ENCODE results near the gene PRKCE.
"Not testable (repeated sequence)": the region's sequence is repeated elsewhere in the genome, so short reads cannot be mapped to it uniquely, and the experiment has no call there.

Gene PRKCE

GRCh38 chr2:45668509-45668908 is 17.0 kb downstream of the PRKCE start:
- DNase-seq (ENCODE audit: low read depth in 2 of 2) = no peak

GRCh38 chr2:45669032-45669486 is 17.6 kb downstream of the PRKCE start:
- DNase-seq (ENCODE audit: low read depth in 2 of 2) = no peak

GRCh38 chr2:45670646-45671045 is 19.2 kb downstream of the PRKCE start:
- no peak for DNase-seq (ENCODE audit: low read depth in 2 of 2)

- no peak for DNase-seq (ENCODE audit: low read depth in 2 of 2)
Measured at GRCh38 chr2:45672138-45672537, 20.7 kb downstream of the PRKCE start.

- no peak for DNase-seq (ENCODE audit: low read depth in 2 of 2)
Measured at GRCh38 chr2:45674035-45674816, 22.8 kb downstream of the PRKCE start.

GRCh38 chr2:45675263-45675812 is 23.9 kb downstream of the PRKCE start:
- no peak for DNase-seq (ENCODE audit: low read depth in 2 of 2)

- no peak for DNase-seq (ENCODE audit: low read depth in 2 of 2)
Measured at GRCh38 chr2:45676088-45676487, 24.6 kb downstream of the PRKCE start.

GRCh38 chr2:45678791-45679348 is 27.4 kb downstream of the PRKCE start:
- DNase-seq (ENCODE audit: low read depth in 2 of 2) = no peak

GRCh38 chr2:45680351-45680967 is 29.0 kb downstream of the PRKCE start:
- DNase-seq (ENCODE audit: low read depth in 2 of 2) = no peak

GRCh38 chr2:45681675-45682074 is 30.2 kb downstream of the PRKCE start:
- no peak for DNase-seq (ENCODE audit: low read depth in 2 of 2)

GRCh38 chr2:45683292-45683691 is 31.8 kb downstream of the PRKCE start:
- DNase-seq (ENCODE audit: low read depth in 2 of 2) = no peak

- no peak for DNase-seq (ENCODE audit: low read depth in 2 of 2)
Measured at GRCh38 chr2:45684756-45685155, 33.3 kb downstream of the PRKCE start.

- no peak for DNase-seq (ENCODE audit: low read depth in 2 of 2)
Measured at GRCh38 chr2:45685260-45685659, 33.8 kb downstream of the PRKCE start.

- DNase-seq (ENCODE audit: low read depth in 2 of 2) = no peak
Measured at GRCh38 chr2:45687964-45688363, 36.5 kb downstream of the PRKCE start.

- DNase-seq (ENCODE audit: low read depth in 2 of 2) = no peak
Measured at GRCh38 chr2:45688479-45689298, 37.2 kb downstream of the PRKCE start.

- DNase-seq (ENCODE audit: low read depth in 2 of 2) = no peak
Measured at GRCh38 chr2:45690231-45690630, 38.8 kb downstream of the PRKCE start.

- DNase-seq (ENCODE audit: low read depth in 2 of 2) = no peak
Measured at GRCh38 chr2:45691171-45691999, 39.9 kb downstream of the PRKCE start.

GRCh38 chr2:45692566-45692965 is 41.1 kb downstream of the PRKCE start:
- no peak for DNase-seq (ENCODE audit: low read depth in 2 of 2)

- not testable (repeated sequence) for DNase-seq (ENCODE audit: low read depth in 2 of 2)
Measured at GRCh38 chr2:45695480-45696007, 44.1 kb downstream of the PRKCE start.

GRCh38 chr2:45696708-45697107 is 45.2 kb downstream of the PRKCE start:
- no peak for DNase-seq (ENCODE audit: low read depth in 2 of 2)

GRCh38 chr2:45697190-45697589 is 45.7 kb downstream of the PRKCE start:
- no peak for DNase-seq (ENCODE audit: low read depth in 2 of 2)
